RCC 7860 (cell line): ENCODE data around the gene ETNK2.

Experiments
- DNase-seq: peaks from one replicate; pipeline ENCODE4 v3.0.0-alpha.2; 2015; ENCODE audit warnings: low spot score
- FAIRE-seq: peaks from 2 replicates; lab custom pipeline; 2012; peaks lifted over from hg19 to GRCh38; lab: Jason Lieb, UNC

ETNK2 gene

DNA sequence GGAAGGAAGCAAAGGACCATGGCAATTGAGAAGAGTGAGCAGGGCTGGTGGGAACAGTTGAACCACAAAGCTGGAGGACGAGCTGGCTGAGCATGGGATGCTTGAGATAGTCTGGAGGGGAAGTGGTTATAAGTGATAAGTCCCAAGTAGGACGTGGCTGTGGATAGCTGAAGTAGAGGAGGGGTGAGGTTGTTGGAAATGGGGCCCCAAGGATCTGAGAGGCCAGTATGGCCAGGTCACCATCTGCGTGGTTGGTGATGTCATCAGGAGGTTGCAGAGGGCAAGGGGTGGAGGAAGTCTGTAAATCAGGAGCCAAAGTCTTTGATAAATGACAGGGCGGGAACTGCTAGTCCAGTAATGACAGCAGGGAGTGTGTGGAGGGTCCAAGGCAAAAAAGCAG lies 25.3 kb upstream of the ETNK2 start:
- DNase-seq (no peak), FAIRE-seq (no peak)

DNA sequence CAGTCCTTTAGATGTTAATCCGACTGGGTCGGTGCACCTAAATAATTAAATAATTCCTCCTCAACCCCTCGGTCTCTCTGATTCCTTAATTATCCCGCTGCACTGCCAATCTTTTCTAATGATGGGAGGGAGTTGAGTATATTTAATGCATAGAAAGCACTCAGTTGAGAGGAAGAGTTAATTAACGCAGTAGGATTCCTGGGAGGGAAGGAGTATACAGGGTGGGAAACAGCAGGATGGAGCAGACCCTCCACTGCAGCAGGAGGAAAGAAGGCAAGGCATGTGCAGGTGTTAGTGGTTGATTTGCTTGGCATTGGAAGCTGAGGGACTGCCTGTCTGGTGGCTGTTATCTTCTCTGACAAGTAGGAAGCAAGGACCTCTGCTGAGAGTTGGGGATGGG lies 24.2 kb upstream of the ETNK2 start:
- no peak for DNase-seq
- FAIRE-seq = no peak

GRCh38 chr1:204174958-204175357 lies 23.1 kb upstream of the ETNK2 start:
- DNase-seq (no peak), FAIRE-seq (no peak)

DNA sequence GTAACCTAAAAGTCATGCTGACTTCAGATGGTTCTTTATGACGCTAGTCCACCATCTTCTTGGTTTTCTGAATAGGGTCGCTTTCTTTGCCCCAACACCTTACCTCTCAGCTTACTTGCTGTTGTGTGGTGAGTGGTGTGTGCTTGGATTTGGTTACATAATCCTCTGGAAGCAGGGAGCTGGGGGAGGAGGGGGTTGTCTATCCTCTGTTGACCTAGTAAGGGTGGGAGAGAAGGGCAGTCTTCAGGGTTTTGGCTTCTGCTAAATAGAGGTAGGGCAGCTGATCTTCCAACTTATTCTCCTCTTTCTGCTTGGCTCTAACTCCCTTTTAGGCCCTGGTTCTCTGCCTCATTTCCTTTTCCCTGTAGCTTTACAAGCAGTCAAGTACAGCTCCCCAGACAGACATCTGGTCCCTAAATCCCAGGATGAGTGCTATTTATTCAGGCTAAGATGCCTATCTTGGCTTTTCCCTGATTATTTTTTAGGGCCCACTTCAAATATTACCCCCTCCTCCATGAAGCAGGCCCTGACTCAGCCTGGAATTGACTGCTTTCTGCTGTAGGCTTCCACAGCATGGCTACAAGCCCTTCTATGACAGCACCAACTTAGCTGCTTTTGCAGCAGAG lies 20.7 kb upstream of the ETNK2 start:
- no peak for FAIRE-seq
- DNase-seq = no peak

GRCh38 chr1:204171751-204172178 lies 19.9 kb upstream of the ETNK2 start:
- DNase-seq (peak; percentile 89), FAIRE-seq (peak; percentile 79)

DNA sequence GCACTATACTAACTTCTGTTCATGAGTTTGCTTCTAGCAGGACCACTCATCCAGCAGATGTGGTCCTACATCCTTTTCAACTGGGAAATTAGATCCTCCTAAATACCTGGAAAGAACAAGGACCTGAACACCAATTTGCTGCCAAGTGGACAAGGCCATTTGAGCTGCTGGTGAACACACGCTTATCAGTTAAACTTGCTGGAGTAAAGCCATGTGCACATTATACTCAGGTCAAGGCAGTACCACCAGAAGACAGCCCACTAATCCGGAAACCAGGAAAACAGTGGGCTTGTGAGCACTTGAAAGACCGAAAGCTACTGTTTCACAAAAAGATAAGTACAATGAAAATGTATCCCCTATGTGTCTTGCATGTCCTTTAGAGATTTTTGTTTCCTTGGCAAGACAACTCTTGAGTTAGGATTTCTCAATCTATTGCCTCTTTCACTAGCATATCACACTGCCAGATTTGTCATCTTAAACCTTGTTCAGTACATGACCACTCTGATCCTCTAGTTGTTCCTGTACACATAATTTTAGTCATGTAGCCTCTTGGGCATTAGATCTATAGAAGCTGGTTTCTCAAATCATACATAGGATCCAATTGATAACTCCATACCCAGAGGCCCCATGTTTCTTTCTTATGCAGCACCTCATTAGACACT lies 18.8 kb upstream of the ETNK2 start:
- DNase-seq = no peak

GRCh38 chr1:204169858-204170257 lies 18.0 kb upstream of the ETNK2 start:
- FAIRE-seq = no peak

More for the DNA sequence above, 18.8 kb upstream of the ETNK2 start:
- FAIRE-seq = no peak

GRCh38 chr1:204167730-204168129 lies 15.9 kb upstream of the ETNK2 start:
- FAIRE-seq = no peak

More at GRCh38 chr1:204169858-204170257, 18.0 kb upstream of the ETNK2 start:
- DNase-seq = no peak

DNA sequence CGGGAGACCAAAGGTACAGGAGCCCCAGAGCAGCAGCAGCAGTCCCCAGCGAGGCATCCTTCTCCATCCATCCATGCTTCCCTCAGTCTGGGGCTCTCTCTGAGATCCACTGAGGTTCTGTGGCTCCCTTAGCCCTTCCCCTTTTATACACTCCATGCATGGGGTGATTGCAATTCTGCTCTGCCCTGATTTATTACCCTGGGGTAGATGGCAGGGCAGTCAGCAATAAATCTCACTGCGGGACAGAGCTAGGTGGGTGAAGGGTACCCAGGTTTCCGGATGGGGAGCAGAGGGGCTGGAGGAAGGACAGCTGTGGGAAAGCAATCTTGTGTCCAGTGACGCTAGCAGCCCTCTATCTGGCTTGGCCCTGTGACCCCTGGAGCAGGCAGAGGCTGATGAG lies 14.4 kb upstream of the ETNK2 start, which contains the start of gene REN:
REN (minus strand) TSS at position 119 of the 400 bp plus-strand sequence; CDS start at position 75, 44 bp downstream.
- no peak for FAIRE-seq
- no peak for DNase-seq

More at GRCh38 chr1:204167730-204168129, 15.9 kb upstream of the ETNK2 start:
- no peak for DNase-seq

DNA sequence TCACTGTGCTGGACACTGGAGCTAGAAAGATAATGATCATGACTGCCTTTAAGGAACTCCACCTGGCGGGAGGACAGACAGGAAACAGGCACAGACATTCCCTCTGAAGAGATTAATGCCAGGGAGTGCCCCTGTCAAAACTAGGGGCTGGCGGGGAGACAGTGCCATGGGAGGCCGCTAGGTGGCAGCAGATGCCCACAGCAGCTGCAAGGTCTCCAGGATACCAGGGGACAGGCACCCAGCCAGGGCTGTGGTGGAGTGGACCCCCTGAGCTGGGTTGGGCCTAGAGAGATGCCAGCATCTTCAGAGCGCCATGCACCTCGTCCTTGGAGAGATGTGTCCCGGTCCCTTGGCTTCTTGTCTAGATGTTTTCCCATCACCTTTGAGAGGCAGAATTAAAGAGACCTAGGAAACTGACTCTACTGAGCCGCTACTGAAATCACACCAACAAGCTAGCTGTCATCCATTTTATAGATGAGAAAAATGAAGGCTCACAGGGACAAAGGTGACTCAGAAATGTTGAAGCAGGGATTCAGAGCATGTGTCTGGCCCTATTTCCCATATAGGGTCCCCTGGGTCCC lies 10.7 kb upstream of the ETNK2 start:
- DNase-seq = peak; percentile 70
- no peak for FAIRE-seq

DNA sequence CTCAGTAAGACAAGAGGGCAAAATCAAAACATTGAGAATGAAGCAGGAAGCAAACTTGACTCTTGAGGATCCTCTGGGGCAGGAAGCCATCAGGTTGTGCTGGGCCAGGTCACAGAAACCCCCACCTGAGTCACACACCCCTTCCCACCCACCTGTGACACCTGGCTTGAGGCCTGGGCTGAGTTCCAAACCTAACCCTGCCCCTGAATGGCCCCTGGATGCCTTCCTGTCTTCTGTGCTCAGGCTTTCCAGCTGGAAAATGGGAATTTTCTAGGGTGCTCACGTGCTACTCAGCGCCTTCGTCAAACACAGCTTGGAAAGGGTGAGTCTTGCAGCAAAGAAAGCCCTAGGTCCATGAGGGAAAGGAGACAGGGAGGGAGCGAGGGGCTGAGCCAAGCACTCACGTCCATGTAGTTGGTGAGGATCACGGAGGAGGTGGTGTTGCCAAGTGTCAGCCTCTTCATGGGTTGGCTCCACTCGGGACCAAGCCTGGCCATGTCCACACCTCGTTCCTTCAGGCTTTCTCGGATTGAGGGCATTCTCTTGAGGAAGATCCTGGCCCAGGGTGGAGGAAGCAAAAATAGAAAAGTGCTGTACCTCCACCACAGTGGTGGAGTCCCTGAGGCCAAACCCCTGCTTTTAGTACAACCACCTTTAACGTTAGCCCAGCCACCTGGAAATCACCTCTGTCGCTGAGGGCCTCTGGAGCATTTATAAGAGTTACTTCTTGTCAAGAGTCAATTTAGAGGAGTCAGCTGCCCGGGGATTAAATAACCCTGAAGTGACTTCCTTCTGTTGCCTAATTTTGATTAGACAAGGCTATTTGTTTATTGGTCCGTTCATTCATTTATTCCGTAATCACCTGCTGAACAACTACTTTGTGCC lies 10.0 kb upstream of the ETNK2 start:
- FAIRE-seq = no peak
- DNase-seq = no peak

- FAIRE-seq = no peak
These were observed 6.1 kb upstream of the ETNK2 start for GRCh38 chr1:204157962-204158361.

DNA sequence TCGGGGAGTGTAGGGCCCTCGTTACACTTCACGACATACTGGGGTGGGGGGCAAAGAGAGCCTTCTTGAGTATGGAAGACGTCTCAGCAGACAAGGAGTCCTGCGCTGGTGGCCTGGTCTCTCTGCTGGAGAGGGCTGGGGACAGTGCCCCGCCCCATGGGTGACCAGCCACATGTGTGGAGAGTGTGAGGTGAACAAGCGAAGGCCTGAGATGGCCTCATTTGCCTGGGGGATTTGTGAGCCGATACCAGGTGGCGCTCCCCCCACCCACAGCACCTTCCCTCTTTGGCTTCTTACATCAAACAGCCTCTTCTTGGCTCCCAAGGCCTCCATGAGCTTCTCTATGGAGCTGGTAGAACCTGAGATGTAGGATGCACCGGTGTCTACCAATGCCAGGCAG lies 4.0 kb upstream of the ETNK2 start:
- no peak for FAIRE-seq

More at GRCh38 chr1:204157962-204158361, 6.1 kb upstream of the ETNK2 start:
- DNase-seq = no peak

DNA sequence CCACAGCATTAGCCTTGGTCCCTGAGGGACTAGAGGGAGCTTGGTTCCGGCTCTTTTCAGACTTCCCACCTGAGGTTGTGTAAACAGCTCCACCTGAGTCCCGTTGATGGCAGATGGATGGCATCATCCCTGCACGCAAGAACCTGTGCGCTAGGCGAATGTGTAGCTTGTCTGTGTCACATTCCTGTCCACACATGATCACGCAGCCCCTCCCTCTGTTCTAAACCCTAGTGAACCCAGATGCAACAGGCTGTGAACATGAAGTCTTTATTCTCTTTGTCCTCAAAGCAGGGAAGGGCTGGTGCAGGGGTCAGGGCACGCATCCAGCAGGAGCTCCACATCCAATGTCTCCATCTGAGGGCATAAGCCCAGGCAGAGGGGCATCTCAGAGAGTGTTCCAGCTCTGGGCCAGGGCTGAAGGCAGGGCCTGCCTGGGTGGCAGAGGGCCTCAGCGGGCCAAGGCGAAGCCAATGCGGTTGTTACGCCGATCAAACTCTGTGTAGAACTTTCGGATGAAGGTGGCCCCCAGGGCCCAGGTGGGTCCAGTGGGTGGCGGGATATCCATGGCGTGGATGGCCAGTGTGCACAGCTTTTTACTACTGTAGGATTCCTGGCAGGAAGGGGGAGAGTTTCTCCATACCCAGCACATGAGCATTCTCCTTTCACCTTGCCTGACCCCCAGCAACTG lies 2.9 kb upstream of the ETNK2 start:
- FAIRE-seq = no peak

More for the DNA sequence above, 4.0 kb upstream of the ETNK2 start:
- no peak for DNase-seq

GRCh38 chr1:204153667-204154066 lies 1.8 kb upstream of the ETNK2 start:
- no peak for DNase-seq
- FAIRE-seq = no peak

More for the DNA sequence above, 2.9 kb upstream of the ETNK2 start:
- DNase-seq = no peak

DNA sequence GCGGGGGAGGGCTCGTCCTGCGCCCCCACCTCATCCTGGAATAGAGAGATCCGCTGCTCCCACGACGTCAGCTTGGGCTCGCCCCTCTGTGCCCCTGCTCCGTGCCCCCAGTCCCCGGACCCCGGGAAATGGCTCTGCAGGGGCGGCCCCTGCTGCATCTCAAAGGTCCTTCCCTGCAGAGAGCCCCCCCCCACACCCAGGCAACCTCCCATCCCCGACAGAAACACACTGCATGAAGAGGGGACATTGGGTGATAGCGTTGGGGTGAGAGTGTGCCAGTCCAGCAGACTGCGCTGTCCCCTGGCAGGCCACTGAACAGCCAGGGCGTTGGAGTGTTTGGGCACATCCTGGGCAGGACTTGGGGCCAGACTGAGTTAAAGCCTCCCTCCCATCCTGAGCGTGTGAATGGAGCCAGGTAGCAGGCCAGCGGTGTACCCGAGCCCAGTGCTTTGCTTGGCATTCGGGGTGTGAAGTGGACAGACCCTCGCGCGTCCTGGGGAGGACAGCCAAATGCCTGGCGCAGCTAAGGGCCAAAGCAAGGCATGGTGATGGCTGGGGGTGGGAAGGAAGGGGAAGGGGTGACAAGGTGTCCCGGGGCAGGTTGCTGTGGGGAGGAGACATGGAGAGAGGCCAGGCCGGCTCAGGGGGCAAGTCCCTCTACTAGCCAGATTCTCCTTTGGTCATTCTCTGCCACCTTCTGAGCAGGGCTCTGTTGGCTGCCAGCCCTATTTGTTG lies 633 bp upstream of the ETNK2 start:
- DNase-seq (no peak), FAIRE-seq (no peak)

- no peak for DNase-seq
- no peak for FAIRE-seq
These were observed 917 bp downstream of the ETNK2 start for GRCh38 chr1:204150702-204151551.

GRCh38 chr1:204149635-204150565 lies 1.9 kb downstream of the ETNK2 start:
- FAIRE-seq (no peak), DNase-seq (no peak)
